HepG2 (cell line): ENCODE results near the gene OLFM2. TPM values are rescaled to one million over a fixed set of nuclear protein-coding genes. Genes with fewer than 3 reads are reported as not detected.

Source experiments
- DBP ChIP-seq: sonication (generic); formaldehyde crosslinking; IDR thresholded peaks from 2 replicates; pipeline ENCODE4 v1.4.0; 2020; ENCODE audit warnings: missing genetic modification reagents; ENCODE audit errors: not compliant biosample characterization
- EED ChIP-seq: sonication (generic); formaldehyde crosslinking; IDR thresholded peaks from 2 replicates; pipeline ENCODE4 v1.5.0; 2020; ENCODE audit warnings: mild to moderate bottlenecking, missing genetic modification reagents
- ESRRA ChIP-seq: sonication (generic); formaldehyde crosslinking; IDR thresholded peaks from 2 replicates; pipeline ENCODE4 v1.5.1; 2020; ENCODE audit warnings: mild to moderate bottlenecking, low read depth, missing genetic modification reagents
- HCFC1 ChIP-seq: fragments of 150-350 bp; IDR thresholded peaks from 2 replicates; pipeline ENCODE4 v1.6.1; 2014; ENCODE audit warnings: low read depth, low read length
- HDAC1 ChIP-seq: sonication (generic); formaldehyde crosslinking; IDR thresholded peaks from 2 replicates; pipeline ENCODE4 v1.5.1; 2020; ENCODE audit warnings: mild to moderate bottlenecking, missing genetic modification reagents
- KDM5B ChIP-seq: sonication (generic); formaldehyde crosslinking; IDR thresholded peaks from 2 replicates; pipeline ENCODE4 v1.4.0; 2020; ENCODE audit warnings: missing genetic modification reagents, mild to moderate bottlenecking, borderline replicate concordance
- KMT2A ChIP-seq: sonication (generic); formaldehyde crosslinking; IDR thresholded peaks from 2 replicates; pipeline ENCODE4 v1.4.0; 2020; ENCODE audit warnings: missing genetic modification reagents
- MAF1 ChIP-seq: sonication (generic); formaldehyde crosslinking; IDR thresholded peaks from 2 replicates; pipeline ENCODE4 v1.5.0; 2020; ENCODE audit warnings: missing genetic modification reagents, borderline replicate concordance
- MBNL3 ChIP-seq: fragments of 250-450 bp; sonication (Bioruptor Pico); conservative IDR thresholded peaks from 2 replicates; pipeline ENCODE4 v1.8.0; 2022; ENCODE audit warnings: mild to moderate bottlenecking, inconsistent platforms
- MIER3 ChIP-seq: IDR thresholded peaks from 2 replicates; pipeline ENCODE4 v1.6.1; 2016; ENCODE audit warnings: missing compliant biosample characterization, borderline replicate concordance
- REL ChIP-seq: sonication (generic); formaldehyde crosslinking; conservative IDR thresholded peaks from 2 replicates; pipeline ENCODE4 v1.8.0; 2022; ENCODE audit warnings: mild to moderate bottlenecking, missing genetic modification reagents, moderate library complexity
- SIN3B ChIP-seq: fragments of 150-350 bp; IDR thresholded peaks from 2 replicates; pipeline ENCODE4 v1.6.1; 2014; ENCODE audit warnings: low read length
- SP2 ChIP-seq: sonication (generic); formaldehyde crosslinking; IDR thresholded peaks from 2 replicates; pipeline ENCODE4 v1.5.1; 2020; ENCODE audit warnings: mild to moderate bottlenecking, missing genetic modification reagents
- SRY ChIP-seq: sonication (generic); formaldehyde crosslinking; IDR thresholded peaks from 2 replicates; pipeline ENCODE4 v1.8.0; 2022; ENCODE audit warnings: mild to moderate bottlenecking, missing genetic modification reagents
- TRIM22 ChIP-seq: fragments of 450-650 bp; IDR thresholded peaks from 2 replicates; pipeline ENCODE4 v1.6.1; 2017
- ZBTB1 ChIP-seq: sonication (generic); formaldehyde crosslinking; IDR thresholded peaks from 2 replicates; pipeline ENCODE4 v1.4.0; 2020; ENCODE audit warnings: missing genetic modification reagents, borderline replicate concordance
- ZFYVE20 ChIP-seq: sonication (generic); formaldehyde crosslinking; IDR thresholded peaks from 2 replicates; pipeline ENCODE4 v1.8.0; 2023; ENCODE audit warnings: low read depth, mild to moderate bottlenecking, moderate library complexity, missing genetic modification reagents, borderline replicate concordance
- ZNF326 ChIP-seq: sonication (generic); formaldehyde crosslinking; IDR thresholded peaks from 2 replicates; pipeline ENCODE4 v1.4.0; 2020; ENCODE audit warnings: missing genetic modification reagents, borderline replicate concordance
- ZNF441 ChIP-seq: sonication (generic); formaldehyde crosslinking; IDR thresholded peaks from 2 replicates; pipeline ENCODE4 v1.7.0; 2021; ENCODE audit warnings: missing genetic modification reagents, borderline replicate concordance
- ZNF550 ChIP-seq: sonication (generic); formaldehyde crosslinking; IDR thresholded peaks from 2 replicates; pipeline ENCODE4 v1.4.0; 2020; ENCODE audit warnings: mild to moderate bottlenecking, missing genetic modification reagents, borderline replicate concordance
- ZNF646 ChIP-seq: sonication (generic); formaldehyde crosslinking; IDR thresholded peaks from 2 replicates; pipeline ENCODE4 v1.9.0; 2021; ENCODE audit warnings: mild to moderate bottlenecking, missing genetic modification reagents
- ZNF672 ChIP-seq: sonication (generic); formaldehyde crosslinking; IDR thresholded peaks from 2 replicates; pipeline ENCODE4 v1.8.1; 2022; ENCODE audit warnings: missing genetic modification reagents
- polyA plus RNA-seq, 8 experiments: library from polyadenylated mRNA; depleted of rRNA in 3 of 8; stranded (reverse) in 7 of 8; unstranded in 1 of 8; fragments of >200 nt; fragmentation: Illumina TruSeq in 4 of 8; extraction: Trizol in 4 of 8; gene quantifications; 2 replicates each; pipeline versions ENCODE4 v1.2.1 to v1.2.3, GENCODE V29; 2011 to 2016; ENCODE audit warnings: low read depth in 4 of 8, missing spikeins in 1 of 8, mixed read lengths in 1 of 8; ENCODE audit not compliant: insufficient read depth in 1 of 8
- total RNA-seq, 5 experiments: library from RNA; depleted of rRNA; stranded (reverse); fragments of >200 nt; fragmentation: Illumina TruSeq; extraction: Trizol; gene quantifications; 2 replicates each; pipeline ENCODE4 v1.2.3, GENCODE V29; 2016; ENCODE audit warnings: low read depth in 1 of 5

Gene OLFM2
- total and polyA plus RNA-seq, 2 of the 13 experiments (the other 11 are each of a cell fraction or from before 2014, with no cell fraction given), result 0.20 to 0.51 TPM

- no peak for TF ChIP-seq SRY
- TF ChIP-seq EED (CRISPR knock-in tag), result no peak
- TF ChIP-seq ZNF646 (CRISPR knock-in tag), result no peak
- no peak for TF ChIP-seq REL
- no peak for TF ChIP-seq ESRRA (CRISPR knock-in tag)
- TF ChIP-seq KMT2A (CRISPR knock-in tag), result no peak
- no peak; the same call in 1 of the 2 replicates for TF ChIP-seq HDAC1
- TF ChIP-seq ZFYVE20, result no peak
- TF ChIP-seq TRIM22, result no peak
- TF ChIP-seq MIER3 (CRISPR knock-in tag), result no peak
- no peak for TF ChIP-seq SP2 (CRISPR knock-in tag)
- TF ChIP-seq HCFC1, result no peak
- no peak for TF ChIP-seq MBNL3
- TF ChIP-seq ZNF550 (CRISPR knock-in tag), result no peak
- no peak for TF ChIP-seq DBP (CRISPR knock-in tag)
- TF ChIP-seq ZBTB1, result no peak
- no peak for TF ChIP-seq ZNF672
- no peak for TF ChIP-seq SIN3B
- no peak for TF ChIP-seq ZNF326
- no peak for TF ChIP-seq KDM5B (CRISPR knock-in tag)
- TF ChIP-seq ZNF441 (CRISPR knock-in tag), result no peak
- TF ChIP-seq MAF1, result no peak
Measured at GRCh38 chr19:9934132-9934950, 2.0 kb downstream of the OLFM2 start (continued).
